LNCaP clone FGC (cell line): ENCODE results near the gene PCGF3.

ENCODE experiments used
- DNase-seq: peaks from one replicate; pipeline ENCODE4 v3.0.0-alpha.2; 2011; ENCODE audit warnings: low read depth
- H3K4me3 ChIP-seq: 2 replicates; pipeline ENCODE4 v1.5.1; 2011; ENCODE audit warnings: mild to moderate bottlenecking, low read depth, low read length, control low read depth
- CTCF ChIP-seq: IDR thresholded peaks from 2 replicates; pipeline ENCODE4 v1.5.1; 2012; ENCODE audit warnings: mild to moderate bottlenecking; ENCODE audit not compliant: control insufficient read depth, insufficient read depth; ENCODE audit errors: extremely low read depth

PCGF3 gene

GRCh38 chr4:677431-678293 is 28.0 kb upstream of the PCGF3 start:
- DNase-seq: no peak
- H3K4me3 ChIP-seq: no peak overlapping the region
- TF ChIP-seq CTCF: no peak

GRCh38 chr4:678331-679103 is 27.1 kb upstream of the PCGF3 start:
- TF ChIP-seq CTCF: no peak
- H3K4me3 ChIP-seq: no peak overlapping the region
- no peak for DNase-seq

- DNase-seq: no peak
- H3K4me3 ChIP-seq: no peak overlapping the region
- no peak for TF ChIP-seq CTCF
Measured at GRCh38 chr4:679104-679481, 26.5 kb upstream of the PCGF3 start.

GRCh38 chr4:679629-680028 is 26.0 kb upstream of the PCGF3 start:
- no peak for TF ChIP-seq CTCF
- no peak for DNase-seq

GRCh38 chr4:680091-680490 is 25.5 kb upstream of the PCGF3 start:
- no peak for DNase-seq
- no peak overlapping the region for H3K4me3 ChIP-seq
- TF ChIP-seq CTCF: no peak

More at GRCh38 chr4:679629-680028, 26.0 kb upstream of the PCGF3 start:
- no peak overlapping the region for H3K4me3 ChIP-seq

GRCh38 chr4:680551-680927 is 25.1 kb upstream of the PCGF3 start:
- peak overlapping the region; percentile 40 for H3K4me3 ChIP-seq
- DNase-seq: no peak

More at GRCh38 chr4:680551-680927, 25.1 kb upstream of the PCGF3 start:
- no peak for TF ChIP-seq CTCF
